HEK293 (cell line): Measurements from ENCODE around the gene FGD6.

ENCODE experiments used
- BCL11A ChIP-seq: fragments of 450-650 bp; formaldehyde crosslinking; IDR thresholded peaks from 2 replicates; pipeline ENCODE4 v1.5.1; 2016; ENCODE audit warnings: low read depth, missing biosample characterization, missing genetic modification characterization
- BCL11B ChIP-seq: fragments of 450-650 bp; formaldehyde crosslinking; IDR thresholded peaks from 2 replicates; pipeline ENCODE4 v1.5.1; 2016; ENCODE audit warnings: low read depth, missing biosample characterization, missing genetic modification characterization
- ELK4 ChIP-seq: IDR thresholded peaks from 2 replicates; pipeline ENCODE4 v1.6.1; 2011; ENCODE audit warnings: mild to moderate bottlenecking, low read depth, low read length, borderline replicate concordance
- MEIS1 ChIP-seq: sonication (generic); formaldehyde crosslinking; IDR thresholded peaks from 2 replicates; pipeline ENCODE4 v1.8.1; 2022; ENCODE audit warnings: missing genetic modification reagents, mild to moderate bottlenecking, borderline replicate concordance
- MZF1 ChIP-seq: fragments of 450-650 bp; formaldehyde crosslinking; IDR thresholded peaks from 2 replicates; pipeline ENCODE4 v1.5.1; 2017; ENCODE audit warnings: missing biosample characterization, missing genetic modification characterization, borderline replicate concordance
- PRDM1 ChIP-seq: fragments of 450-650 bp; formaldehyde crosslinking; IDR thresholded peaks from 2 replicates; pipeline ENCODE4; 2016; ENCODE audit warnings: missing biosample characterization, missing genetic modification characterization
- ZBTB21 ChIP-seq: fragments of 450-650 bp; formaldehyde crosslinking; IDR thresholded peaks from 2 replicates; pipeline ENCODE4 v1.5.1; 2017; ENCODE audit warnings: missing biosample characterization, missing genetic modification characterization
- ZBTB8A ChIP-seq: fragments of 450-650 bp; formaldehyde crosslinking; IDR thresholded peaks from 2 replicates; pipeline ENCODE4 v1.5.1; 2016; ENCODE audit warnings: missing biosample characterization, missing genetic modification characterization
- ZFP3 ChIP-seq: fragments of 450-650 bp; formaldehyde crosslinking; IDR thresholded peaks from 2 replicates; pipeline ENCODE4 v1.5.1; 2016; ENCODE audit warnings: low read depth, missing biosample characterization, missing genetic modification characterization
- ZNF121 ChIP-seq: fragments of 450-650 bp; formaldehyde crosslinking; IDR thresholded peaks from 2 replicates; pipeline ENCODE4 v1.5.1; 2016; ENCODE audit warnings: missing biosample characterization, missing genetic modification characterization
- ZNF132 ChIP-seq: fragments of 450-650 bp; formaldehyde crosslinking; IDR thresholded peaks from 2 replicates; pipeline ENCODE4 v1.5.1; 2017; ENCODE audit warnings: missing biosample characterization, missing genetic modification characterization, borderline replicate concordance
- ZNF174 ChIP-seq: fragments of 450-650 bp; formaldehyde crosslinking; IDR thresholded peaks from 2 replicates; pipeline ENCODE4 v1.5.0; 2017; ENCODE audit warnings: missing biosample characterization, mild to moderate bottlenecking, missing genetic modification characterization
- ZNF175 ChIP-seq: fragments of 450-650 bp; formaldehyde crosslinking; IDR thresholded peaks from 2 replicates; pipeline ENCODE4 v1.5.1; 2016; ENCODE audit warnings: missing biosample characterization, missing genetic modification characterization
- ZNF214 ChIP-seq: fragments of 450-650 bp; formaldehyde crosslinking; IDR thresholded peaks from 2 replicates; pipeline ENCODE4 v1.5.1; 2017; ENCODE audit warnings: missing biosample characterization, mild to moderate bottlenecking, missing genetic modification characterization, borderline replicate concordance
- ZNF311 ChIP-seq: fragments of 450-650 bp; formaldehyde crosslinking; IDR thresholded peaks from 2 replicates; pipeline ENCODE4 v1.5.1; 2017; ENCODE audit warnings: missing biosample characterization, missing genetic modification characterization, borderline replicate concordance
- ZNF423 ChIP-seq: fragments of 450-650 bp; formaldehyde crosslinking; IDR thresholded peaks from 2 replicates; pipeline ENCODE4 v1.5.1; 2016; ENCODE audit warnings: missing biosample characterization, missing genetic modification characterization
- ZNF518A ChIP-seq: fragments of 450-650 bp; formaldehyde crosslinking; conservative IDR thresholded peaks from 2 replicates; pipeline ENCODE4 v1.5.1; 2016; ENCODE audit warnings: low read depth, missing biosample characterization, missing genetic modification characterization
- ZNF621 ChIP-seq: fragments of 450-650 bp; formaldehyde crosslinking; IDR thresholded peaks from 2 replicates; pipeline ENCODE4 v1.5.1; 2017; ENCODE audit warnings: missing biosample characterization, missing genetic modification characterization
- ZNF624 ChIP-seq: fragments of 450-650 bp; formaldehyde crosslinking; IDR thresholded peaks from 2 replicates; pipeline ENCODE4 v1.5.1; 2017; ENCODE audit warnings: missing biosample characterization, missing genetic modification characterization
- ZNF776 ChIP-seq: fragments of 450-650 bp; formaldehyde crosslinking; IDR thresholded peaks from 2 replicates; pipeline ENCODE4 v1.5.0; 2017; ENCODE audit warnings: missing biosample characterization, missing genetic modification characterization, borderline replicate concordance
- ZXDB ChIP-seq: fragments of 450-650 bp; formaldehyde crosslinking; IDR thresholded peaks from 2 replicates; pipeline ENCODE4 v1.5.1; 2016; ENCODE audit warnings: missing biosample characterization, missing genetic modification characterization
- TF ChIP-seq, protein P1 (sequence below): fragments of 450-650 bp; formaldehyde crosslinking; IDR thresholded peaks from 2 replicates; pipeline ENCODE4 v1.5.1; 2016; ENCODE audit warnings: missing biosample characterization, missing genetic modification characterization
- TF ChIP-seq, protein P2 (sequence below): fragments of 450-650 bp; formaldehyde crosslinking; IDR thresholded peaks from 2 replicates; pipeline ENCODE4; 2016; ENCODE audit warnings: missing biosample characterization, missing genetic modification characterization
- TF ChIP-seq, protein P3 (sequence below): fragments of 450-650 bp; formaldehyde crosslinking; IDR thresholded peaks from 2 replicates; pipeline ENCODE4 v1.5.1; 2017; ENCODE audit warnings: missing biosample characterization, missing genetic modification characterization
- TF ChIP-seq, protein P4 (sequence below): fragments of 450-650 bp; formaldehyde crosslinking; IDR thresholded peaks from 2 replicates; pipeline ENCODE4 v1.5.1; 2016; ENCODE audit warnings: missing biosample characterization, missing genetic modification characterization
- TF ChIP-seq, protein P5 (sequence below): fragments of 450-650 bp; formaldehyde crosslinking; IDR thresholded peaks from 2 replicates; pipeline ENCODE4 v1.5.1; 2016; ENCODE audit warnings: missing biosample characterization, missing genetic modification characterization

FGD6 gene

DNA sequence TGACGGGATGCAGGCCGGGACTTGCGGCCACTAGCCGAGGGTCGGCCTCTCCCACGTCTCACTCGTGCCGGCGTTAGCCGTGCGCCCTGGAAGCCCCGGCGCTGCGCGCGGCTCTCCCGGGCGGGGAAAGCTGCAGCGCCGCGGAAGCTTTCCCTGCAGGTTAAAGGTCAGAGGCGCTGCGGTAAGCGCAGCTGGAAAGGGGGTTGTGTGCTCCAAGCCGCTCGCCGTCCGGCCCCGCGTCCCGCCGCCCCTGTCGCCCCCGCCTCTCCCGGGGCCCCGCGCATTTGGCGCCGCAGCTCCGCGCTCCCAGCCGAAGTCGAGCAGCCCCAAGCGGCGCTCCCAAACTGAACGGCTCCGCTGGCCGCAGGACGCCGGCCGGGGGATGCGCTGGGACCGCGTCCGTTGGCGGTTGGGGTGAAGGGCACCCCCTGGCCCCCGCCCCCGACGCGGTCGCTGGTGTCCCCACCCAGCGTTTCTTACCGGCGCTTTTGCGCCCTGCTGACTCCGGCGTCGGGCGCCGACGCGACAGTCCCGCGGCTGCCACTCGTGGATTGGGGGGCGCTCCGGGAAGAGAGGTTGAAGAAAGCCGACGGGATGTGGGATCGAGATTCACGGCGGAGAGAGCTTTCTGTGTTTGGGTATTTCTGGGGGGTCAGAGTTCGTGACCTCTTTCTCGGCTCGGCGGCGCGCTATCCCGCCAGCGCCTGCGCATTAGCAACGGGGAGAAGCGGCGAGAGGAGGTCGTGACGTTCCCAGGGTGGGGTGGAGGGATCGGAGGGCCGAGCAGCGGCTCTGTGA lies 144.2 kb downstream of the FGD6 start, which contains the start of gene NR2C1 (continued):
- TF ChIP-seq, protein P1, sequence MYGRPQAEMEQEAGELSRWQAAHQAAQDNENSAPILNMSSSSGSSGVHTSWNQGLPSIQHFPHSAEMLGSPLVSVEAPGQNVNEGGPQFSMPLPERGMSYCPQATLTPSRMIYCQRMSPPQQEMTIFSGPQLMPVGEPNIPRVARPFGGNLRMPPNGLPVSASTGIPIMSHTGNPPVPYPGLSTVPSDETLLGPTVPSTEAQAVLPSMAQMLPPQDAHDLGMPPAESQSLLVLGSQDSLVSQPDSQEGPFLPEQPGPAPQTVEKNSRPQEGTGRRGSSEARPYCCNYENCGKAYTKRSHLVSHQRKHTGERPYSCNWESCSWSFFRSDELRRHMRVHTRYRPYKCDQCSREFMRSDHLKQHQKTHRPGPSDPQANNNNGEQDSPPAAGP (tag by site-specific recombination), result peak; percentile 78
- TF ChIP-seq ZNF174 (tag by site-specific recombination), result no peak
- TF ChIP-seq ZBTB8A (tag by site-specific recombination), result peak; percentile 69
- no peak for TF ChIP-seq ELK4
- TF ChIP-seq BCL11A, result peak; percentile 93
- peak; percentile 75 for TF ChIP-seq ZBTB21 (tag by site-specific recombination)
- TF ChIP-seq BCL11B (tag by site-specific recombination), result peak; percentile 98
- TF ChIP-seq ZNF175 (tag by site-specific recombination), result no peak
- TF ChIP-seq MEIS1 (CRISPR knock-in tag), result no peak
- TF ChIP-seq ZNF214, result no peak
- no peak for TF ChIP-seq ZNF423 (tag by site-specific recombination)
- TF ChIP-seq ZNF776 (tag by site-specific recombination), result no peak
- TF ChIP-seq, protein P2, sequence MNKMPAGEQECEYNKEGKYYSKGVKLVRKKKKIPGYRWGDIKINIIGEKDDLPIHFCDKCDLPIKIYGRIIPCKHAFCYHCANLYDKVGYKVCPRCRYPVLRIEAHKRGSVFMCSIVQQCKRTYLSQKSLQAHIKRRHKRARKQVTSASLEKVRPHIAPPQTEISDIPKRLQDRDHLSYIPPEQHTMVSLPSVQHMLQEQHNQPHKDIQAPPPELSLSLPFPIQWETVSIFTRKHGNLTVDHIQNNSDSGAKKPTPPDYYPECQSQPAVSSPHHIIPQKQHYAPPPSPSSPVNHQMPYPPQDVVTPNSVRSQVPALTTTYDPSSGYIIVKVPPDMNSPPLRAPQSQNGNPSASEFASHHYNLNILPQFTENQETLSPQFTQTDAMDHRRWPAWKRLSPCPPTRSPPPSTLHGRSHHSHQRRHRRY (tag by site-specific recombination), result no peak
- TF ChIP-seq MZF1 (tag by site-specific recombination), result peak; percentile 81; the same call in 1 of the 2 replicates
- no peak for TF ChIP-seq ZNF311 (tag by site-specific recombination)
- peak; percentile 93; the same call in 1 of the 2 replicates for TF ChIP-seq PRDM1 (tag by site-specific recombination)
- peak; percentile 57 for TF ChIP-seq ZNF518A (tag by site-specific recombination)
- no peak for TF ChIP-seq ZNF121 (tag by site-specific recombination)
- TF ChIP-seq, protein P3, sequence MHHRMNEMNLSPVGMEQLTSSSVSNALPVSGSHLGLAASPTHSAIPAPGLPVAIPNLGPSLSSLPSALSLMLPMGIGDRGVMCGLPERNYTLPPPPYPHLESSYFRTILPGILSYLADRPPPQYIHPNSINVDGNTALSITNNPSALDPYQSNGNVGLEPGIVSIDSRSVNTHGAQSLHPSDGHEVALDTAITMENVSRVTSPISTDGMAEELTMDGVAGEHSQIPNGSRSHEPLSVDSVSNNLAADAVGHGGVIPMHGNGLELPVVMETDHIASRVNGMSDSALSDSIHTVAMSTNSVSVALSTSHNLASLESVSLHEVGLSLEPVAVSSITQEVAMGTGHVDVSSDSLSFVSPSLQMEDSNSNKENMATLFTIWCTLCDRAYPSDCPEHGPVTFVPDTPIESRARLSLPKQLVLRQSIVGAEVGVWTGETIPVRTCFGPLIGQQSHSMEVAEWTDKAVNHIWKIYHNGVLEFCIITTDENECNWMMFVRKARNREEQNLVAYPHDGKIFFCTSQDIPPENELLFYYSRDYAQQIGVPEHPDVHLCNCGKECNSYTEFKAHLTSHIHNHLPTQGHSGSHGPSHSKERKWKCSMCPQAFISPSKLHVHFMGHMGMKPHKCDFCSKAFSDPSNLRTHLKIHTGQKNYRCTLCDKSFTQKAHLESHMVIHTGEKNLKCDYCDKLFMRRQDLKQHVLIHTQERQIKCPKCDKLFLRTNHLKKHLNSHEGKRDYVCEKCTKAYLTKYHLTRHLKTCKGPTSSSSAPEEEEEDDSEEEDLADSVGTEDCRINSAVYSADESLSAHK (tag by site-specific recombination), result 0 out of 2 replicates have a peak, but pooled peaks have one; percentile 18
- TF ChIP-seq ZNF621 (tag by site-specific recombination), result no peak
- no peak for TF ChIP-seq ZNF624 (tag by site-specific recombination)
- TF ChIP-seq, protein P4, sequence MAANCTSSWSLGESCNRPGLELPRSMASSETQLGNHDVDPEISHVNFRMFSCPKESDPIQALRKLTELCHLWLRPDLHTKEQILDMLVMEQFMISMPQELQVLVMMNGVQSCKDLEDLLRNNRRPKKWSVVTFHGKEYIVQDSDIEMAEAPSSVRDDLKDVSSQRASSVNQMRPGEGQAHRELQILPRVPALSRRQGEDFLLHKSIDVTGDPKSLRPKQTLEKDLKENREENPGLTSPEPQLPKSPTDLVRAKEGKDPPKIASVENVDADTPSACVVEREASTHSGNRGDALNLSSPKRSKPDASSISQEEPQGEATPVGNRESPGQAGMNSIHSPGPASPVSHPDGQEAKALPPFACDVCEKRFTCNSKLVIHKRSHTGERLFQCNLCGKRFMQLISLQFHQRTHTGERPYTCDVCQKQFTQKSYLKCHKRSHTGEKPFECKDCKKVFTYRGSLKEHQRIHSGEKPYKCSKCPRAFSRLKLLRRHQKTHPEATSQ (tag by site-specific recombination), result peak; percentile 57; the same call in 1 of the 2 replicates
- TF ChIP-seq, protein P5, sequence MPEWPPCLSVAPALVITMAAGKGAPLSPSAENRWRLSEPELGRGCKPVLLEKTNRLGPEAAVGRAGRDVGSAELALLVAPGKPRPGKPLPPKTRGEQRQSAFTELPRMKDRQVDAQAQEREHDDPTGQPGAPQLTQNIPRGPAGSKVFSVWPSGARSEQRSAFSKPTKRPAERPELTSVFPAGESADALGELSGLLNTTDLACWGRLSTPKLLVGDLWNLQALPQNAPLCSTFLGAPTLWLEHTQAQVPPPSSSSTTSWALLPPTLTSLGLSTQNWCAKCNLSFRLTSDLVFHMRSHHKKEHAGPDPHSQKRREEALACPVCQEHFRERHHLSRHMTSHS (tag by site-specific recombination), result no peak
- no peak for TF ChIP-seq ZFP3 (tag by site-specific recombination)
- TF ChIP-seq ZNF132 (tag by site-specific recombination), result no peak
- TF ChIP-seq ZXDB (tag by site-specific recombination), result peak; percentile 75
